H1 (cell line): Measurements from ENCODE around the gene SYDE2. TPM values are rescaled to one million over a fixed set of nuclear protein-coding genes. Genes with fewer than 3 reads are reported as not detected.

Experiments used
- ASH2L ChIP-seq: fragments of 200-600, 300-600 bp; sonication (generic); IDR thresholded peaks from one replicate; pipeline ENCODE4 v1.7.1; 2017; ENCODE audit warnings: low read length
- CBX8 ChIP-seq: fragments of 300-800, 300-1000 bp; sonication (generic); IDR thresholded peaks from 2 replicates; pipeline ENCODE4 v1.7.1; 2016; ENCODE audit warnings: low read depth, low read length, borderline replicate concordance
- CHD1 ChIP-seq: IDR thresholded peaks from 2 replicates; pipeline ENCODE4 v1.6.1; 2012; ENCODE audit warnings: low read depth, low read length, improper control_type of control experiment
- CHD2 ChIP-seq: IDR thresholded peaks from 2 replicates; pipeline ENCODE4 v1.6.1; 2012; ENCODE audit warnings: low read length, improper control_type of control experiment
- CHD7 ChIP-seq: fragments of 300-600 bp; sonication (generic); IDR thresholded peaks from 2 replicates; pipeline ENCODE4 v1.7.1; 2012; ENCODE audit warnings: low read length, moderate library complexity, mild to moderate bottlenecking, inconsistent platforms; ENCODE audit not compliant: insufficient replicate concordance
- GTF2F1 ChIP-seq: IDR thresholded peaks from 2 replicates; pipeline ENCODE4 v1.6.1; 2012; ENCODE audit warnings: low read depth, low read length, improper control_type of control experiment, borderline replicate concordance
- JUND ChIP-seq: IDR thresholded peaks from 2 replicates; pipeline ENCODE4 v1.6.1; 2011; ENCODE audit warnings: mild to moderate bottlenecking, improper control_type of control experiment, low read length
- SIN3A ChIP-seq, 2 experiments: IDR thresholded peaks in 1 of 2; conservative IDR thresholded peaks in 1 of 2; 2 replicates each; pipeline ENCODE4 v1.6.1; 2011 to 2012; ENCODE audit warnings: low read length in 2 of 2, improper control_type of control experiment in 1 of 2, low read depth in 1 of 2, mild to moderate bottlenecking in 1 of 2
- SIX5 ChIP-seq: IDR thresholded peaks from 2 replicates; pipeline ENCODE4 v1.6.1; 2011; ENCODE audit warnings: mild to moderate bottlenecking, low read depth, low read length
- TAF1 ChIP-seq: IDR thresholded peaks from 2 replicates; pipeline ENCODE4 v1.6.1; 2011; ENCODE audit warnings: mild to moderate bottlenecking, low read depth, low read length
- TCF12 ChIP-seq: IDR thresholded peaks from 2 replicates; pipeline ENCODE4 v1.6.1; 2011; ENCODE audit warnings: low read depth, mild to moderate bottlenecking, low read length
- TEAD4 ChIP-seq: IDR thresholded peaks from 2 replicates; pipeline ENCODE4 v1.6.1; 2012; ENCODE audit warnings: low read depth, low read length, inconsistent platforms, mixed read lengths
- ZNF274 ChIP-seq: IDR thresholded peaks from 2 replicates; pipeline ENCODE4 v1.7.0; 2012; ENCODE audit warnings: low read length, borderline replicate concordance; ENCODE audit errors: extremely low read depth
- polyA plus RNA-seq, 7 experiments: library from polyadenylated mRNA; depleted of rRNA in 3 of 7; stranded (reverse) in 5 of 7; unstranded in 2 of 7; fragments of >200 nt in 5 of 7; fragments of 200-250 nt in 2 of 7; gene quantifications; 1 replicate in 5 of 7; 2 replicates in 1 of 7; 4 replicates in 1 of 7; pipeline versions ENCODE4 v1.2.1 to v1.2.3, GENCODE V29; 2011 to 2013; ENCODE audit warnings: missing spikeins in 2 of 7, mixed read lengths in 2 of 7
- total RNA-seq: library from RNA; stranded (reverse); fragmentation: NEBNext Ultra II Directional; extraction: Animal tissue kit (Norgen Biotek cat#: 25700); gene quantifications from 2 replicates; pipeline ENCODE4 v1.2.1, GENCODE V29; 2021

Gene SYDE2
- total and polyA plus RNA-seq, 2 of the 8 experiments (the other 6 are each of a cell fraction or from before 2014, with no cell fraction given) = 1.6 to 14.6 TPM

- TF ChIP-seq CHD7 (no peak), TAF1 (no peak), SIN3A (conservative IDR thresholded peaks at IDR 0.05 in 1 of 2, IDR thresholded peaks at IDR 0.05 in 1 of 2; ENCODE audit: low read depth in 1 of 2, low read length in 2 of 2) (no peak), GTF2F1 (no peak), CHD1 (no peak), TEAD4 (no peak), JUND (no peak), ASH2L (no peak), ZNF274 (no peak), CBX8 (no peak), TCF12 (no peak), SIX5 (no peak), CHD2 (no peak)
Measured at GRCh38 chr1:85111695-85112094, 89.1 kb downstream of the SYDE2 start (continued).
